Colonic mucosa (tissue), 4 donors: ENCODE measurements around the gene CDK4. TPM values are rescaled to one million over a fixed set of nuclear protein-coding genes. Genes with fewer than 3 reads are reported as not detected.
A peak's percentile ranks its signal among the peaks of the same experiment; 100 is the strongest.

Source experiments
- DNase-seq: peaks from one replicate; pipeline ENCODE4 v3.0.0-alpha.2; 2020
- H3K27ac ChIP-seq: fragments of 200-600 bp; one replicate; pipeline ENCODE4 v1.8.0; 2021
- H3K27me3 ChIP-seq: fragments of 200-600 bp; one replicate; pipeline ENCODE4 v1.8.0; 2021
- H3K36me3 ChIP-seq: fragments of 200-600 bp; one replicate; pipeline ENCODE4 v1.8.0; 2021
- H3K4me1 ChIP-seq: fragments of 200-600 bp; one replicate; pipeline ENCODE4 v1.8.0; 2021; ENCODE audit warnings: mild to moderate bottlenecking
- H3K4me3 ChIP-seq: fragments of 200-600 bp; one replicate; pipeline ENCODE4 v1.8.0; 2021
- H3K9ac ChIP-seq, 2 donors: one replicate each; pipeline ENCODE4 v1.7.0; 2013; ENCODE audit warnings: control low read depth in 2 of 2, low read depth in 2 of 2, low read length in 2 of 2
- H3K9me3 ChIP-seq: fragments of 200-600 bp; one replicate; pipeline ENCODE4 v1.8.0; 2021
- intact Hi-C: fragments of 100-400 bp; cut with DNase I; formaldehyde crosslinking; loops from one replicate; pipeline ENCODE4 v1.14.1; 2022
- total RNA-seq, 2 donors: library from RNA; stranded (reverse); fragmentation: NEBNext Ultra II Directional in 1 of 2; extraction: Animal tissue kit (Norgen Biotek cat#: 25700) in 1 of 2; gene quantifications; one replicate each; pipeline ENCODE4 v1.2.1, GENCODE V29; 2021
- TF ChIP-seq, protein P1 (sequence below): fragments of 200-600 bp; IDR thresholded peaks from one replicate; pipeline ENCODE4 v1.8.0; 2022; ENCODE audit warnings: antibody characterized with exemption, mild to moderate bottlenecking
- donor health status: healthy.
- donor health status: DM: no; HTN: no; CAD: no.
- donor health status: DM: no; HTN: no; CAD: no.

Gene CDK4
- total RNA-seq, 2 donors from 2014 or later, result 45.7 to 121 TPM

DNA sequence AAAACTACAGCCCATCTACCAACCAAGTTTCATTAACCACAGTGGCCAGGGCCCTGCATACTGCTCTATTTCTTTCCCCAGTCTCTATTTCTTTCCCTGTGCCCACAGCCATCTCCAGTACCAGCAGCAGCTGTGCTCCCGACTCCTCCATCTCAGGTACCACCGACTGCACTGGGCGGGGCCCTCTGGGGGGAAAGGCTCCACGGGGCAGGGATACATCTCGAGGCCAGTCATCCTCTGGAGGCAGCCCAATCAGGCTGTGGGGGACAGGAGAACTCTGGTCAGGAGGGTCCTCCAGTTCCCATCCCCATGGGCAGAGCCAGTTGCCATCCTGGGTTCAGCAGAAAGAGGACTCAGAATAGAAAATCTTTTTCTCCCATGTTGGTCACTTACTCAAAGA lies 3.0 kb downstream of the CDK4 start:
- no peak for DNase-seq
- TF ChIP-seq, protein P1, sequence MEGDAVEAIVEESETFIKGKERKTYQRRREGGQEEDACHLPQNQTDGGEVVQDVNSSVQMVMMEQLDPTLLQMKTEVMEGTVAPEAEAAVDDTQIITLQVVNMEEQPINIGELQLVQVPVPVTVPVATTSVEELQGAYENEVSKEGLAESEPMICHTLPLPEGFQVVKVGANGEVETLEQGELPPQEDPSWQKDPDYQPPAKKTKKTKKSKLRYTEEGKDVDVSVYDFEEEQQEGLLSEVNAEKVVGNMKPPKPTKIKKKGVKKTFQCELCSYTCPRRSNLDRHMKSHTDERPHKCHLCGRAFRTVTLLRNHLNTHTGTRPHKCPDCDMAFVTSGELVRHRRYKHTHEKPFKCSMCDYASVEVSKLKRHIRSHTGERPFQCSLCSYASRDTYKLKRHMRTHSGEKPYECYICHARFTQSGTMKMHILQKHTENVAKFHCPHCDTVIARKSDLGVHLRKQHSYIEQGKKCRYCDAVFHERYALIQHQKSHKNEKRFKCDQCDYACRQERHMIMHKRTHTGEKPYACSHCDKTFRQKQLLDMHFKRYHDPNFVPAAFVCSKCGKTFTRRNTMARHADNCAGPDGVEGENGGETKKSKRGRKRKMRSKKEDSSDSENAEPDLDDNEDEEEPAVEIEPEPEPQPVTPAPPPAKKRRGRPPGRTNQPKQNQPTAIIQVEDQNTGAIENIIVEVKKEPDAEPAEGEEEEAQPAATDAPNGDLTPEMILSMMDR, result no peak
- Histone ChIP-seq H3K9me3 (no peaks in the 10 kb centered on the region), H3K27me3 (no peaks in the 10 kb centered on the region), H3K36me3 (peaks cover 6% of the 10 kb centered on the region), H3K9ac (no peak overlapping the region), H3K4me1 (no peaks in the 10 kb centered on the region), H3K4me3 (no peak overlapping the region), H3K27ac (no peak overlapping the region)
- intact Hi-C loops, result no loop called here

DNA sequence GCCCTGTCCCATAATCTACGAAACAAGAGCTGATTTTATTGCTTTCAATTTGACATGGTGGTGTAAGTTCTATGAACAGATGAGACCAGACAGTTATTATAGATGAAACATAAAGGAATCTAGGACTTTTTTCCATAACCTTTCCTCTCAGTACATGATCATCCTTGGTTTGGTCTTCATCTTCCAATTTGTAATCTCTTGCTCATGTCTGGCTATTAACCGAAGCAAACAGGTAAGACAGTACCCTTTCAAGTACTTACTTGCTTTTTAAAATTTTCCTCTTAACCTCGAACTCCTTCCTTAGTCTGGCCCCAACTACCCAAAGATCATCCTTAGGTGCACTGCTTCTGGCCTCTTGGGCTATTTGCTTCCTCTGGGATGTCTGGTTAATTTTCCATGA lies 6.1 kb downstream of the CDK4 start:
- no peaks in the 10 kb centered on the region for H3K9me3 ChIP-seq
- H3K4me3 ChIP-seq, result peak overlapping the region; percentile 63

DNA sequence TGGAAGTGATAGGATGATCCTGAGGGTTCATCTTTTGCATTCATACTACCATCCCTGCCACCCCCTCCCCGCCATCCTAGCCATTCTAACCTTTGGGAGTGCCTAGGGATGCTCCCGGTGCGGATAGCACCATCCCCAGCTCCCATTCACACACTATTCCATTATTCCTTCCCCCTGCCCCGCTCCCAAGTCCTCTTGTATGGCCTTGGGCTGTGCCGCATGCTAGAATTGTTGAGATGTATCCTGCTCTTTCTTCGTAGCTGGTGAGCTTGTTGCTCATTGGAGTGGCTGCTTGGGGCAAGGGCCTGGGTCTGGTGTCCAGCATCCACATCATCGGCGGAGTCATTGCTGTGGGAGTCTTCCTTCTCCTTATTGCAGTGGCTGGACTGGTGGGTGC lies 6.6 kb downstream of the CDK4 start:
- H3K4me3 ChIP-seq, result peak overlapping the region; percentile 63

More for the DNA sequence above, 6.1 kb downstream of the CDK4 start:
- TF ChIP-seq, protein P1, result no peak
- DNase-seq, result no peak
- H3K27me3 ChIP-seq, result no peaks in the 10 kb centered on the region
- intact Hi-C loops, result no loop called here
- H3K27ac ChIP-seq, result no peak overlapping the region
- H3K4me1 ChIP-seq, result no peaks in the 10 kb centered on the region
- peak overlapping the region in 1 of 2 donors; percentile 91 for H3K9ac ChIP-seq
- peaks cover 6% of the 10 kb centered on the region for H3K36me3 ChIP-seq

DNA sequence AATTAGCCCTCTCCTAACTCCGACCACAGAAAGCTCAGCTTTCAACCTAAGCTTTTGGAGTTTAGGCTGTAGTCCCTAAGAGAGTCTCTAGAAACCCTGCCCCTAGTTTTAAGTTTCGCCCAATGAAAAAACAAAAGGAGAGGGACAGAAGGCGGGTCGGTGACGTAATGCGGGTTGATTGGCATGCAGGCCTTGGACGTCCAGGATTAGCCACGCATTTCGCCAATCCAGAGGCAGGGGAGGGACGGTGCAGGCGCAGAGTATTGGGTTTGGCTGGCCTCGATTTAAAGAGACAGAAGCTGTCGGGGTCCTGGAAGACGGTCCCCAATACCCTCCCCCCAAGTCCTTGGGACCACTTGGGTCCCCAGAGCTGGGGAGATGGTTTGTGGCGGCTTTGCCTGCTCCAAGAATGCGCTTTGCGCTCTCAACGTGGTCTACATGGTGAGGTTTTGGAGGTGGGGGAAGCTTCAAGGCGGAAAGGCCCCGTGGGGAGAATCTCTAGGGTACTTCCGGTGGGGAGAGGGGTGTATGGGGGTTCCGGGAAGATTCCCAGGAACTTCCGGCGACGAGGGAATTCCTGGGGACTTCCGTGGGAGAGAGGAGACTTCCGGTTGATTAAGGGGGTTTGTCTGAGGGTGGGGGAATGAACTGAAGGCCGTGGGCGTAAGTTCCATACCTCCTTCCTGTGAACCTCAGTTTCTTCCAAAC lies 7.2 kb downstream of the CDK4 start, which contains the start of gene TSPAN31:
Gene TSPAN31, plus strand, starts transcription at position 263 of the 708 bp plus-strand sequence. Its CDS starts 116 bp downstream, at position 379.
- peak within 1 kb of the TSS; percentile 91 to 97 for H3K9ac ChIP-seq
- peak; percentile 98 for DNase-seq
- H3K27me3 ChIP-seq, result peaks cover 10% of the 10 kb centered on the region
- TF ChIP-seq, protein P1, result no peak
- H3K27ac ChIP-seq, result peak within 1 kb of the TSS; percentile 73
- H3K36me3 ChIP-seq, result peaks cover 6% of the 10 kb centered on the region
- no peaks in the 10 kb centered on the region for H3K9me3 ChIP-seq
- intact Hi-C loops, result no loop called here
- no peaks in the 10 kb centered on the region for H3K4me1 ChIP-seq
- peak within 1 kb of the TSS; percentile 63 for H3K4me3 ChIP-seq

More for the DNA sequence above, 6.6 kb downstream of the CDK4 start:
- peaks cover 6% of the 10 kb centered on the region for H3K36me3 ChIP-seq
- TF ChIP-seq, protein P1, result no peak
- peaks cover 4% of the 10 kb centered on the region for H3K27me3 ChIP-seq
- H3K27ac ChIP-seq, result peak overlapping the region; percentile 73
- DNase-seq, result no peak
- no peaks in the 10 kb centered on the region for H3K4me1 ChIP-seq
- peak overlapping the region; percentile 91 to 97 for H3K9ac ChIP-seq
- no peaks in the 10 kb centered on the region for H3K9me3 ChIP-seq
- intact Hi-C loops, result no loop called here

DNA sequence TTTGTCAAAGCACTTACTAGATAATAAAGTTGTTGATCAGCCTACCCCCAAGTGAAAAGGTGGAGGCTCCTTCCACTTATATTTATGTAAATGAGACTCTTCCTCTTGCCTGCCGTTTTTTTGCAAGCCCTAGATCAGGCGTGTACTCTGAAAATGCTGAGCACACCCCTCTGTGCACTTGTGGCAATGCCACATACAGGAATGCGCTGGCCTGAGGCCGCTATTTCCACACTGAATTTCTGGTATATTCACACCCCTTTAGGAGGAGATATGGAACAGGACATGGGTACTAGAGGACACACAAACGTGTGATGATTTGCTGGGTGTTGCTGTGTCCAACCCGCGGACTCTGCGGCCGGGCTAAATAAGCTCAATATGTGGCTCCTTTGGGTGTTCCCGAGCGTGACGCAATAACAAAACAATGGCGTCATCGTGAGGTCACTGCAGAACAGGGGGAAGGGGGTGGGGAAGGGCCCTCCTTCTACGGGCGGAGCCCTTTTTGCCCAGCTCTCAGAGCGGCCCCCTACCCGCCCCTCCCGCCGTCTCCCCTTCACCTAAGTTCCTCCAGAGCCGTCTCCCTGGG lies 7.8 kb downstream of the CDK4 start:
- Histone ChIP-seq H3K27ac (peak overlapping the region; percentile 73), H3K27me3 (peaks cover 16% of the 10 kb centered on the region), H3K9me3 (no peaks in the 10 kb centered on the region), H3K4me1 (no peaks in the 10 kb centered on the region), H3K4me3 (peak overlapping the region; percentile 63), H3K36me3 (peaks cover 4% of the 10 kb centered on the region), H3K9ac (peak overlapping the region in 1 of 2 donors; percentile 97)
- DNase-seq, result peak; percentile 76
- intact Hi-C loops, result no loop called here
- TF ChIP-seq, protein P1, result no peak
